ENCODE data around the gene ETV2. TPM values are rescaled to one million over a fixed set of nuclear protein-coding genes. Genes with fewer than 3 reads are reported as not detected.
"Not testable (repeated sequence)": the region's sequence is repeated elsewhere in the genome, so short reads cannot be mapped to it uniquely, and the experiment has no call there.

The ETV2 gene
- polyA plus RNA-seq, 1 of the 3 experiments (the other 2 are of a cell fraction) = 1.6 TPM

DNA sequence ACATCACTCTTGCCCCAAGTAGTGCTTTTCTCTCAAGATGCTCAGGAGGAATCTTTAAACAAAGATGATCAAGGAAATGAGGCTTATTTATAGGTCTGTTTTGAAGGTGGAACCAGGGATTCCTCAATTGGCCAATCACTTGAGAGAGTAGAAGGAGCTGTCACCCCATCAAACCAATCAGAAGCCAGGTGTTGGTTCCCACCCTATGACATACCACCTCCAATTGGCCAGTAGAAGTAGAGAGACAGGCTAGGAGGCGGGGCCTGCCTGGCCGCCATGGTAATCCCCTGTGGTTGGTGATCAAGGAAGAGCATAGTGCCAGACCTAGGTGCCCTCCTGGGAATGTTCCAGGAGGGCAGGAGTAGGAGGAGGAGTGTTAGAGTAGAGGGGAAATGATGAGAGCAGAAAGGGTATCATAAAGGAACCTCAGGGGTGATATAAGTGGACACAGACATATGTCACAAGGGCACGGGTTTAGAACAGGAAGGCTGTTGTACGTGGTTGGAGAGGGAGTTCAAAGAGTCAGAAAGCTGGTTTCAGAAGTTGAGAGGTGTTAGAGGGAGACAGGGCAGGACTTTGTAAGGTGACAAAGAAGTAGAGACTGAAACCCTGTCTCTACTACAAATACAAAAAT, 45.1 kb upstream of the ETV2 start:
- no peaks in the 10 kb centered on the region for H3K79me2 ChIP-seq (ENCODE audit: insufficient read depth)
- H3K4me2 ChIP-seq = no peak overlapping the region
- POLR2A ChIA-PET = interaction anchor here (0.6 kb wide), 1 partner anchor 134 kb away, joined by 4 read pairs; no protein-coding TSS in a partner anchor
- no peak overlapping the region for H2AFZ ChIP-seq (ENCODE audit: low read depth)
- no peaks in the 10 kb centered on the region for H3K4me1 ChIP-seq (ENCODE audit: control insufficient read depth in 1 of 2, insufficient read depth in 2 of 2, low read depth in 1 of 2, low read length in 1 of 2)
- TF ChIP-seq YY1 (IDR thresholded peaks at IDR 0.05; ENCODE audit: low read depth) = no peak
- TF ChIP-seq, protein P1, sequence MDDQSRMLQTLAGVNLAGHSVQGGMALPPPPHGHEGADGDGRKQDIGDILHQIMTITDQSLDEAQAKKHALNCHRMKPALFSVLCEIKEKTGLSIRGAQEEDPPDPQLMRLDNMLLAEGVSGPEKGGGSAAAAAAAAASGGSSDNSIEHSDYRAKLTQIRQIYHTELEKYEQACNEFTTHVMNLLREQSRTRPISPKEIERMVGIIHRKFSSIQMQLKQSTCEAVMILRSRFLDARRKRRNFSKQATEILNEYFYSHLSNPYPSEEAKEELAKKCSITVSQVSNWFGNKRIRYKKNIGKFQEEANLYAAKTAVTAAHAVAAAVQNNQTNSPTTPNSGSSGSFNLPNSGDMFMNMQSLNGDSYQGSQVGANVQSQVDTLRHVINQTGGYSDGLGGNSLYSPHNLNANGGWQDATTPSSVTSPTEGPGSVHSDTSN (IDR thresholded peaks at IDR 0.05) = peak; percentile 62
- TF ChIP-seq ELF1 (IDR thresholded peaks at IDR 0.05) = no peak
- TF ChIP-seq MXI1 (IDR thresholded peaks at IDR 0.05; ENCODE audit: low read depth, low read length) = no peak
- H4K20me1 ChIP-seq (ENCODE audit: insufficient read depth) = no peaks in the 10 kb centered on the region
- H3K27ac ChIP-seq (ENCODE audit: low read depth in 2 of 2, low read length in 1 of 2) = no peak overlapping the region
- CTCF ChIA-PET = no interaction called here
- H3K9me3 ChIP-seq = no peaks in the 10 kb centered on the region
- H3K36me3 ChIP-seq (replicated peaks in 1 of 2; ENCODE audit: control insufficient read depth in 1 of 2, insufficient read depth in 2 of 2, low read length in 1 of 2) = no peaks in the 10 kb centered on the region
- peaks cover 25% of the 10 kb centered on the region; the same call in 1 of the 2 replicates for H3K27me3 ChIP-seq (ENCODE audit: insufficient read depth)
- H3K9me2 ChIP-seq = no peaks in the 10 kb centered on the region
- no peaks in the 10 kb centered on the region for H3F3A ChIP-seq (replicated peaks; ENCODE audit: insufficient read depth)
- no peak overlapping the region for H3K4me3 ChIP-seq (ENCODE audit: low read depth in 2 of 2, low read length in 1 of 2)
- DNase-seq = peak; percentile 43
- 8% methylated on average over 4 of the region's 4 CpGs for WGBS (ENCODE audit: low lambda C conversion rate)
- H3K9ac ChIP-seq = no peak overlapping the region

DNA sequence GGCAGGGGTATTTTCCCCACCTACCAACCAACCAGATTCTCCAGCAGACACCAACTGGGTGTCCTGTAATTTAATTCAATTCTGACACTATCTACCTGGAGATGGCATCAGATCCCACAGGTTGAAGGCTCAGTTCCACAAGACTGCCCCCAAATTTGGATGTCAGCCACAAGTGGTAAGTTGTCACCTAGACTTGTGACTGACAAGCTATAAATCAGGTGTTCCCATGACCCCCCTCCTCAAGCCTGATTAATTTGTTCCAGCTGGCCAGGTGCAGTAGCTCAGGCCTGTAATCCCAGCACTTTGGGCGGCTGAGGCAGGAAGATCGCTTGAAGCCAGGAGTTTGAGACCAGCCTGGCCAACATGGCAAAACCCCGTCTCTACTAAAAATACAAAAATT, 39.6 kb upstream of the ETV2 start:
- TF ChIP-seq RAD21 (IDR thresholded peaks at IDR 0.05; ENCODE audit: low read length) (no peak), JUND (IDR thresholded peaks at IDR 0.05) (no peak), TCF12 (IDR thresholded peaks at IDR 0.05) (no peak)
- Histone ChIP-seq H3F3A (replicated peaks; ENCODE audit: insufficient read depth) (no peaks in the 10 kb centered on the region), H3K9me2 (no peaks in the 10 kb centered on the region), H2AFZ (ENCODE audit: low read depth) (no peak overlapping the region), H3K27ac (ENCODE audit: low read depth in 2 of 2, low read length in 1 of 2) (no peak overlapping the region), H3K36me3 (replicated peaks in 1 of 2; ENCODE audit: control insufficient read depth in 1 of 2, insufficient read depth in 2 of 2, low read length in 1 of 2) (no peaks in the 10 kb centered on the region), H3K9me3 (no peaks in the 10 kb centered on the region), H3K9ac (no peak overlapping the region), H3K79me2 (ENCODE audit: insufficient read depth) (no peaks in the 10 kb centered on the region), H3K4me3 (ENCODE audit: low read depth in 2 of 2, low read length in 1 of 2) (no peak overlapping the region), H3K4me2 (no peak overlapping the region), H3K27me3 (ENCODE audit: insufficient read depth) (peaks cover 34% of the 10 kb centered on the region; the same call in 1 of the 2 replicates), H3K4me1 (ENCODE audit: control insufficient read depth in 1 of 2, insufficient read depth in 2 of 2, low read depth in 1 of 2, low read length in 1 of 2) (no peaks in the 10 kb centered on the region), H4K20me1 (ENCODE audit: insufficient read depth) (no peaks in the 10 kb centered on the region)
- ChIA-PET CTCF (no interaction called here), POLR2A (no interaction called here)
- no peak for DNase-seq
- 10% methylated on average over 3 of the region's 3 CpGs for WGBS (ENCODE audit: low lambda C conversion rate)

DNA sequence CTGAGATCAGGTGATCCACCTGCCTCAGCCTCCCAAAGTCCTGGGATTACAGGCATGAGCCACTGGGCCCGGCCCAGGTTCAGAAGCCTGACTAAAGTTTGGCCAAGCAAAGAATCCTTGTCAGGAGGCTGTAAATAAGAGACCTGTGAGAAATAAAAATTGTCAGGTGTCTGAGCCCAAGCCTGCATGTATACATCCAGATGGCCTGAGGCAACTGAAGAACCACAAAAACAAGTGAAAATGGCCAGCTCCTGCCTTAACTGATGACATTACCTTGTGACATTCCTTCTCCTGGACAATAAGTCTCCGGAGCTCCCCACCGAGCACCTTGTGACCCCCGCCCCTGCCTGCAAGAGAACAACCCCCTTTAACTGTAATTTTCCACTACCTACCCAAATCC, 37.1 kb upstream of the ETV2 start:
- H3K9ac ChIP-seq; H2AFZ ChIP-seq (ENCODE audit: low read depth); DNase-seq; H3K9me2 ChIP-seq; H3K9me3 ChIP-seq; H3K36me3 ChIP-seq (replicated peaks in 1 of 2; ENCODE audit: control insufficient read depth in 1 of 2, insufficient read depth in 2 of 2, low read length in 1 of 2); H3K27ac ChIP-seq (ENCODE audit: low read depth in 2 of 2, low read length in 1 of 2); H3K4me1 ChIP-seq (ENCODE audit: control insufficient read depth in 1 of 2, insufficient read depth in 2 of 2, low read depth in 1 of 2, low read length in 1 of 2); H3K4me3 ChIP-seq (ENCODE audit: low read depth in 2 of 2, low read length in 1 of 2); H3F3A ChIP-seq (replicated peaks; ENCODE audit: insufficient read depth); H3K4me2 ChIP-seq; H3K79me2 ChIP-seq (ENCODE audit: insufficient read depth); H4K20me1 ChIP-seq (ENCODE audit: insufficient read depth): not testable (repeated sequence)
- ChIA-PET POLR2A (interaction anchor here (0.7 kb wide), 1 partner anchor 461 kb away, joined by 3 read pairs; no protein-coding TSS in a partner anchor), CTCF (interaction anchor here (0.9 to 1.9 kb wide), 2 partner anchors 12 to 17 kb away, joined by 3 to 7 read pairs; no protein-coding TSS in a partner anchor)
- peaks cover 34% of the 10 kb centered on the region; the same call in 1 of the 2 replicates for H3K27me3 ChIP-seq (ENCODE audit: insufficient read depth)
- 27% methylated on average over 4 of the region's 4 CpGs for WGBS (ENCODE audit: low lambda C conversion rate)

GRCh38 chr19:35607170-35607569, 34.4 kb upstream of the ETV2 start:
- H3K9me3 ChIP-seq; H3K79me2 ChIP-seq (ENCODE audit: insufficient read depth); H3K36me3 ChIP-seq (replicated peaks in 1 of 2; ENCODE audit: control insufficient read depth in 1 of 2, insufficient read depth in 2 of 2, low read length in 1 of 2); DNase-seq; H3K27ac ChIP-seq (ENCODE audit: low read depth in 2 of 2, low read length in 1 of 2); H3K9me2 ChIP-seq; H3K4me2 ChIP-seq; H3K4me1 ChIP-seq (ENCODE audit: control insufficient read depth in 1 of 2, insufficient read depth in 2 of 2, low read depth in 1 of 2, low read length in 1 of 2); H3K9ac ChIP-seq; H3K4me3 ChIP-seq (ENCODE audit: low read depth in 2 of 2, low read length in 1 of 2); H4K20me1 ChIP-seq (ENCODE audit: insufficient read depth); H3F3A ChIP-seq (replicated peaks; ENCODE audit: insufficient read depth); POLR2A ChIA-PET; H2AFZ ChIP-seq (ENCODE audit: low read depth): not testable (repeated sequence)
- CTCF ChIA-PET = interaction anchor here (1.3 to 2.1 kb wide), 3 partner anchors 51 to 96 kb away, joined by 3 to 5 read pairs (median 5); no protein-coding TSS in a partner anchor
- WGBS (ENCODE audit: low lambda C conversion rate) = 19% methylated on average over 8 of the region's 8 CpGs
- H3K27me3 ChIP-seq (ENCODE audit: insufficient read depth) = peaks cover 13% of the 10 kb centered on the region; the same call in 1 of the 2 replicates

Data from SK-N-SH (cell line).